ENCODE results near the gene SLC4A4.

Gene SLC4A4

DNA sequence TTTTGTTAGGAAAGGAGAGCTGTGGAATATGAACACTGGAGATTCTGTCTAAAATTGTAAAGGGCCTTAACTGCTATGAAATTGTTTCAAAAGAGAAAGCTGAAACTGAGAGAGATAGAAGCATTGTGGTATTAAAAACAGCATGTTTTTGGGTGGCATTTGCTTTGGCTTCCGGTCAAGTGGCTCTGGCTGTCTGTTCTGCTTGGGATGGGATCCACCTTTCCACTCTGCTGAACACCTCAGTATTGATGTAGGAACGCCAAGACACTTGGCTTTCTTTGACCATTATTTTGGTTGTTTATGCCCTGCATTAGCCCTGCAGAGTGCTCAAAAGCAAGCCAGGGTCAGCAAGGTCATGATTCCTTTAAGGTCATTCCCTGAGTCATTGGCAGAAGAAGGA lies 199.7 kb downstream of the SLC4A4 start:
- Histone ChIP-seq H3K4me1 (ENCODE audit: insufficient read depth, low read length) (no peaks in the 10 kb centered on the region), H3K36me3 (ENCODE audit: insufficient read depth, low read length) (no peaks in the 10 kb centered on the region), H3K9ac (ENCODE audit: low read depth, low read length) (no peak overlapping the region), H3K9me3 (ENCODE audit: control insufficient read depth, insufficient read depth, low read length) (no peaks in the 10 kb centered on the region)

DNA sequence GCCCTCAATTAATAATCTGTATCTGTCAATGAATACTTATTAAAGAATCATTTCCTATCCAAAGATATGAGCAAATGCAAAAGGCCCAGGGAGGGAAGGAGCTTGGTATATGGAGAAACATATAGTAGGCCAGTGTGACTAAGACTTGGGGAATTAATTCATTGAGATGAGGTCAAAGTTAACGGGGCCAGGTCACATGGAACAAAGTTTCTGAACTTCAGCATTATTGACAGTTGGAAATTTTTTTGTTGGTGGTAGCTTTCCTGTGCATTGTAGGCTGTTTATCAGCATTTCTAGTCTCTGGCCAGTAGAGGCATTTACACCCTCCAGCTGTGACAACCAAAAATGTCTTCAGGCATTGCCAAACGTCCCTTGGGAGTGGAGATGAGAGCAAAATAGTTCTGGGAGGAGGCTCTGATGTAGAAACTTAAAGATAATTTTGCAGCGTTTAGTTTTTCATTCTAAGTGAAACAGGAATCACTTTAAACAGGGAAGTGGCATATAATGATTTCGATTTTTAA lies 202.0 kb downstream of the SLC4A4 start:
- no peaks in the 10 kb centered on the region for H3K9me3 ChIP-seq (ENCODE audit: control insufficient read depth, insufficient read depth, low read length)
- no peaks in the 10 kb centered on the region for H3K4me1 ChIP-seq (ENCODE audit: insufficient read depth, low read length)
- H3K36me3 ChIP-seq (ENCODE audit: insufficient read depth, low read length) = no peaks in the 10 kb centered on the region
- no peak overlapping the region for H3K9ac ChIP-seq (ENCODE audit: low read depth, low read length)

DNA sequence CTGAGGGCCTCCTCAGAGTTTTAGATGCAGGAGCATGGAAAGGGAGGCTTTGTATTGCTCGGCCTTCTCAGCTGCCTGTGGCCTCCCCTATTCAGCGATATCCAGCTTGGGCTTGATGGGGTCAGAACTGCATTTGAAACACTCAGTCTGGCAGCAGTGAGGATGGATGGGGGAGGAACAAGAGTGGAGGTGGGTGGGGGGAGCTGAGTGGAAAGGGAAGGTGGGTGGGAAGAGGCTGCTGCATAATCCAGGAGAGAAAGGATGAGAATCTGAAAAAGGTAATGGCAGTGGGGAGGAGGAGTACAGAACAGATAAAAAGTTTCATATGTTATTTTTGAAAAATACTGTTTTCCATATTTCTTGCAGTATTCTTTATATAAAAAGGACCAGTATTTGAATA lies 202.7 kb downstream of the SLC4A4 start:
- Histone ChIP-seq H3K36me3 (ENCODE audit: insufficient read depth, low read length) (no peaks in the 10 kb centered on the region), H3K4me1 (ENCODE audit: insufficient read depth, low read length) (no peaks in the 10 kb centered on the region), H3K9me3 (ENCODE audit: control insufficient read depth, insufficient read depth, low read length) (no peaks in the 10 kb centered on the region), H3K9ac (ENCODE audit: low read depth, low read length) (no peak overlapping the region)

DNA sequence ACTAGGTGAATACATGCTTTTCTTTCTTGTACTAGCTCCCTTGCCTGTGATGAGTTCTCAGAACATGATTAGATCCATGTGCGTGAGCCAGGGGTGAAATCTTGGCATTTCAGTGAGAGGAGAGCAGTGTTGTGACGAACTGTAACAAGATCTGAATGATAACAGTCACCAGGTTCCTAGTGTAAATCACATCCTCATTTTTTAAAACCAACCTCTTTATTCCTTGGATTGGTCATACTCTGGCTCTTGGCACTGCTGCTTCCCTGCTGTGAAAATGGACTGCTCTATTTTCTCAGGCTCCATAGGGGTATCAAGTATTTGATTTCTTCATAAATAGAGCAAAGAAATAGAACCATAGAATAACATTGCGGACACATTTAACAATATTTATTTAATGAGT lies 206.3 kb downstream of the SLC4A4 start:
- Histone ChIP-seq H3K9me3 (ENCODE audit: control insufficient read depth, insufficient read depth, low read length) (no peaks in the 10 kb centered on the region), H3K4me1 (ENCODE audit: insufficient read depth, low read length) (no peaks in the 10 kb centered on the region; the same call in 1 of the 2 replicates), H3K9ac (ENCODE audit: low read depth, low read length) (no peak overlapping the region), H3K36me3 (ENCODE audit: insufficient read depth, low read length) (no peaks in the 10 kb centered on the region)

GRCh38 chr4:71549516-71550160 lies 210.8 kb downstream of the SLC4A4 start:
- H3K9me3 ChIP-seq (ENCODE audit: control insufficient read depth, insufficient read depth, low read length) = no peaks in the 10 kb centered on the region
- H3K9ac ChIP-seq (ENCODE audit: low read depth, low read length) = no peak overlapping the region
- peaks cover 9% of the 10 kb centered on the region for H3K4me1 ChIP-seq (ENCODE audit: insufficient read depth, low read length)
- H3K36me3 ChIP-seq (ENCODE audit: insufficient read depth, low read length) = no peaks in the 10 kb centered on the region

- no peaks in the 10 kb centered on the region for H3K36me3 ChIP-seq (ENCODE audit: insufficient read depth, low read length)
- no peak overlapping the region for H3K9ac ChIP-seq (ENCODE audit: low read depth, low read length)
- H3K9me3 ChIP-seq (ENCODE audit: control insufficient read depth, insufficient read depth, low read length) = no peaks in the 10 kb centered on the region
- H3K4me1 ChIP-seq (ENCODE audit: insufficient read depth, low read length) = peaks cover 9% of the 10 kb centered on the region
Measured at GRCh38 chr4:71550220-71551165, 211.7 kb downstream of the SLC4A4 start.

DNA sequence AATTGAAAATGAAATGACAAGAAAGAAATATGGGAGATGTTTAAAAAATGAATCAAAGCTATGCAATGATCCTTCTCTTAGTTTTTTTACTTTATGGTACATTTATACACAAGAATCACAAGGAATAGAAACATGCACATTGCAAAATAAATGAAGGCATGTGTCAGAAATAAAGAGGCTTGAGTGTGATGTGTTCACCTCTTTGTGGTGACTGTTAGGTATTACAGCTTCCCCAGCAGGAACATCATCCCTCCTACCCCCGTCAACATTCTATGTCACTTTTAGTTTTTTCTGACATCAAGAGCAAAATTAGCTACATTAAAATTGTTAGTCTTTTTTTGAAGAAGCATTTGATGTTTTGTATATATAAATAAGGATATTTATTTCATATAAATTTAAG lies 214.8 kb downstream of the SLC4A4 start:
- no peaks in the 10 kb centered on the region for H3K9me3 ChIP-seq (ENCODE audit: control insufficient read depth, insufficient read depth, low read length)
- peaks cover 9% of the 10 kb centered on the region for H3K4me1 ChIP-seq (ENCODE audit: insufficient read depth, low read length)
- H3K36me3 ChIP-seq (ENCODE audit: insufficient read depth, low read length) = no peaks in the 10 kb centered on the region
- H3K9ac ChIP-seq (ENCODE audit: low read depth, low read length) = no peak overlapping the region

- Histone ChIP-seq H3K9ac (ENCODE audit: low read depth, low read length) (no peak overlapping the region), H3K36me3 (ENCODE audit: insufficient read depth, low read length) (no peaks in the 10 kb centered on the region), H3K4me1 (ENCODE audit: insufficient read depth, low read length) (peaks cover 9% of the 10 kb centered on the region), H3K9me3 (ENCODE audit: control insufficient read depth, insufficient read depth, low read length) (no peaks in the 10 kb centered on the region)
Measured at GRCh38 chr4:71554025-71554424, 215.2 kb downstream of the SLC4A4 start.

DNA sequence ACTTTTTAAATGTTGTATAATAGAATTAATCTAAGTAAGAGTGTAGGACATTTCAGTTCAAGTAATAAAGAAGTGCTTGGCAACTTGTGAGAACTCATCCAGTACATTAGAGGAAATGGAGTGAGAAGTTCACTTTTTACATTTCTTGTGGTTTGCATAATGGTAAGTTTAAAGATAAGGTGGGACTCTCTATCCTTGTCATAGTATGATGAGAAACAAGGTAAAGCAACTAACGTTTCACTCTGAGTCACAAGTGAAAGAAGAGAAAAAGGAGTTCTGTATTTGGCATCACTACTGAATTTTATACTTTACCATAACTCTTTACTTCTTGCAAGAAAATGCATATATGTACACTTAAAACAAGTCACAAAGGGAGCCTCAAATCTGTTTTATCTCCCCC lies 219.4 kb downstream of the SLC4A4 start:
- Histone ChIP-seq H3K36me3 (ENCODE audit: insufficient read depth, low read length) (no peaks in the 10 kb centered on the region), H3K4me1 (ENCODE audit: insufficient read depth, low read length) (peaks cover 3% of the 10 kb centered on the region; the same call in 1 of the 2 replicates), H3K9me3 (ENCODE audit: control insufficient read depth, insufficient read depth, low read length) (no peaks in the 10 kb centered on the region), H3K9ac (ENCODE audit: low read depth, low read length) (no peak overlapping the region)

GRCh38 chr4:71559957-71560571 lies 221.2 kb downstream of the SLC4A4 start:
- Histone ChIP-seq H3K36me3 (ENCODE audit: insufficient read depth, low read length) (no peaks in the 10 kb centered on the region), H3K9me3 (ENCODE audit: control insufficient read depth, insufficient read depth, low read length) (no peaks in the 10 kb centered on the region), H3K4me1 (ENCODE audit: insufficient read depth, low read length) (no peaks in the 10 kb centered on the region), H3K9ac (ENCODE audit: low read depth, low read length) (no peak overlapping the region)

DNA sequence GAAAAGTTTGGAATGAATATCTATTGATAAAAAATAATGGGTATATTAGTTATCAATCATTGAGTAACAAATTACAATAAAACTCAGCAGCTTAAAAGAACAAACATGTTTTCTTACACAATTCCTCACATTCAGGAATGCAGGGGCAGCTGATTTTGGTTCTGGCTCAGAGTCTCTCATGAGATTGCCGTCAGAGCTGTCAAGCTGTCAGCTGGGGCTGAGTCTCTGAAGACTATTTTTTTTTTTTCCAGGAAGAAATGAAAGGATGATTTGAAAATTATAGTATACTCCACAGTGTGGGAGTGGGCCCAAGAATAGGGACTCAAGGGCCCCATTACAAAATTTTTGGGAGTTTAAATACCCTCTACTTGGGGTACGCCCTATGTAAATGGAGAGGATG lies 226.0 kb downstream of the SLC4A4 start:
- Histone ChIP-seq H3K9ac (ENCODE audit: low read depth, low read length) (no peak overlapping the region), H3K36me3 (ENCODE audit: insufficient read depth, low read length) (no peaks in the 10 kb centered on the region), H3K4me1 (ENCODE audit: insufficient read depth, low read length) (peaks cover 18% of the 10 kb centered on the region), H3K9me3 (ENCODE audit: control insufficient read depth, insufficient read depth, low read length) (no peaks in the 10 kb centered on the region)

DNA sequence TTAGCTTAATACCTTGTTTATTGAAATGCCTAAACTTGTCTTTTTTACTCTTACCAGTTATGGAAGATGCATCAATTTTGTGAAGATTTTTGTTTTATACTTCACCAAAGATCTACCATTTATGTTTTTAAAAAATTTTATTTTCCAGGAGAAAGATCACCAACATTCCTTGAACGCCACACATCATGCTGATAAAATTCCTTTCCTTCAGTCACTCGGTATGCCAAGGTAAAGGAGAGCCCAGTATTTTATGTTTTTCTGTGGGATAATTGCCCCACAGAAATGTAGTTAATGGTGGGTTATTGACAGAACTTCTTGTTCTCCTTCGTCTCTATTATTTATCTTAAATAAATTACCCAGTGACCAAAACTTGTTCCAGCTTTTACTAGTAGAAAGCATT lies 228.0 kb downstream of the SLC4A4 start:
- H3K4me1 ChIP-seq (ENCODE audit: insufficient read depth, low read length) = peaks cover 25% of the 10 kb centered on the region
- H3K9me3 ChIP-seq (ENCODE audit: control insufficient read depth, insufficient read depth, low read length) = no peaks in the 10 kb centered on the region
- H3K9ac ChIP-seq (ENCODE audit: low read depth, low read length) = no peak overlapping the region
- no peaks in the 10 kb centered on the region for H3K36me3 ChIP-seq (ENCODE audit: insufficient read depth, low read length)

DNA sequence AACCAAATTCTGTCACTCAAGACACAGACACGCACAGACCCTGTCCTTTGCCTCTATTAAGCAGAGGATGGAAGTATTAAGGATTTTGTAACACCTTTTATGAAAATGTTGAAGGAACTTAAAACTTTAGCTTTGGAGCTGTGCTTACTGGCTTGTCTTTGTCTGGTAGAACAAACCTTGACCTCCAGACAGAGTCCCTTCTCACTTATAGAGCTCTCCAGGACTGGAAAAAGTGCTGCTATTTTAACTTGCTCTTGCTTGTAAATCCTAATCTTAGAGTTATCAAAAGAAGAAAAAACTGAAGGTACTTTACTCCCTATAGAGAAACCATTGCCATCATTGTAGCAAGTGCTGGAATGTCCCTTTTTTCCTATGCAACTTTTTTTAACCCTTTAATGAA lies 229.3 kb downstream of the SLC4A4 start:
- Histone ChIP-seq H3K9me3 (ENCODE audit: control insufficient read depth, insufficient read depth, low read length) (no peaks in the 10 kb centered on the region), H3K4me1 (ENCODE audit: insufficient read depth, low read length) (peaks cover 25% of the 10 kb centered on the region), H3K36me3 (ENCODE audit: insufficient read depth, low read length) (no peaks in the 10 kb centered on the region), H3K9ac (ENCODE audit: low read depth, low read length) (no peak overlapping the region)

- Histone ChIP-seq H3K9ac (ENCODE audit: low read depth, low read length) (no peak overlapping the region), H3K36me3 (ENCODE audit: insufficient read depth, low read length) (no peaks in the 10 kb centered on the region), H3K4me1 (ENCODE audit: insufficient read depth, low read length) (peaks cover 22% of the 10 kb centered on the region), H3K9me3 (ENCODE audit: control insufficient read depth, insufficient read depth, low read length) (no peaks in the 10 kb centered on the region)
Measured at GRCh38 chr4:71570492-71570891, 231.7 kb downstream of the SLC4A4 start.

Data from ES-I3 (cell line).